Endothelial cell of umbilical vein (primary cell): ENCODE measurements around the gene GUCA1A.
"Not testable (repeated sequence)": the region's sequence is repeated elsewhere in the genome, so short reads cannot be mapped to it uniquely, and the experiment has no call there.

Source experiments
- CTCF ChIP-seq, 2 donors: IDR thresholded peaks; 1 replicate in 1 of 2; 2 replicates in 1 of 2; pipeline ENCODE4 v1.5.1; 2011; ENCODE audit warnings: low read length in 2 of 2, mild to moderate bottlenecking in 2 of 2, moderate library complexity in 2 of 2, control low read depth in 1 of 2, inconsistent platforms in 1 of 2, low read depth in 1 of 2; ENCODE audit not compliant: insufficient read depth in 1 of 2; ENCODE audit errors: extremely low read depth in 1 of 2
- POLR2AphosphoS5 ChIP-seq: IDR thresholded peaks from 2 replicates; pipeline ENCODE4 v1.6.1; 2012; ENCODE audit warnings: low read depth, mild to moderate bottlenecking, control low read depth, low read length, moderate library complexity; ENCODE audit not compliant: insufficient read depth

GRCh38 chr6:42192385-42192784, 19.2 kb downstream of the GUCA1A start:
- not testable (repeated sequence) for TF ChIP-seq CTCF (IDR thresholded peaks at IDR 0.05; ENCODE audit: extremely low read depth in 1 of 2, insufficient read depth in 1 of 2, low read depth in 1 of 2, low read length in 2 of 2); POLR2AphosphoS5
